Activated naive CD8-positive, alpha-beta T cell treated with anti-CD3 and anti-CD28 coated beads, Interleukin-2, amount 10 ng/mL, durations not matched to agents 7 days and 5 days (primary cell): Measurements from ENCODE around the gene CLTCL1. TPM values are rescaled to one million over a fixed set of nuclear protein-coding genes. Genes with fewer than 3 reads are reported as not detected.
A peak's percentile ranks its signal among the peaks of the same experiment; 100 is the strongest.
"Not testable (repeated sequence)": the region's sequence is repeated elsewhere in the genome, so short reads cannot be mapped to it uniquely, and the experiment has no call there.

ENCODE experiments used
- ATAC-seq: fragments of 150-1000 bp; cut with Tn5 transposase; one replicate; pipeline ENCODE4 v1.10.0; 2021; ENCODE audit warnings: low read depth, moderate library complexity
- POLR2A ChIA-PET: fragments of 350-600 bp; sonication (Branson Sonifier 250); formaldehyde crosslinking; loops from one replicate; lab custom pipeline; 2021; ENCODE audit warnings: antibody characterized with exemption; lab: Charles Lee
- DNase-seq: peaks from one replicate; pipeline ENCODE4 v3.0.0; 2021
- H3K27ac Mint-ChIP-seq: one replicate; pipeline ENCODE4 v1.8.0; 2022; ENCODE audit warnings: mild to moderate bottlenecking, mixed read lengths
- H3K27me3 Mint-ChIP-seq: one replicate; pipeline ENCODE4 v1.8.0; 2022; ENCODE audit warnings: mild to moderate bottlenecking, moderate library complexity, mixed read lengths
- H3K36me3 Mint-ChIP-seq: one replicate; pipeline ENCODE4 v1.8.0; 2021; ENCODE audit warnings: mild to moderate bottlenecking, mixed read lengths
- H3K4me1 Mint-ChIP-seq: one replicate; pipeline ENCODE4 v1.8.0; 2021; ENCODE audit warnings: mixed read lengths
- H3K4me3 Mint-ChIP-seq: one replicate; pipeline ENCODE4 v1.8.0; 2022; ENCODE audit warnings: mild to moderate bottlenecking, moderate library complexity, mixed read lengths
- H3K9me3 Mint-ChIP-seq: one replicate; pipeline ENCODE4 v1.8.0; 2021; ENCODE audit warnings: mixed read lengths
- total RNA-seq, 2 experiments: library from RNA; stranded (reverse); gene quantifications; one replicate each; pipeline ENCODE4 v1.2.3, GENCODE V29; 2021

CLTCL1 gene
- total RNA-seq, 2 experiments from 2014 or later, result 0.62 to 1.3 TPM

DNA sequence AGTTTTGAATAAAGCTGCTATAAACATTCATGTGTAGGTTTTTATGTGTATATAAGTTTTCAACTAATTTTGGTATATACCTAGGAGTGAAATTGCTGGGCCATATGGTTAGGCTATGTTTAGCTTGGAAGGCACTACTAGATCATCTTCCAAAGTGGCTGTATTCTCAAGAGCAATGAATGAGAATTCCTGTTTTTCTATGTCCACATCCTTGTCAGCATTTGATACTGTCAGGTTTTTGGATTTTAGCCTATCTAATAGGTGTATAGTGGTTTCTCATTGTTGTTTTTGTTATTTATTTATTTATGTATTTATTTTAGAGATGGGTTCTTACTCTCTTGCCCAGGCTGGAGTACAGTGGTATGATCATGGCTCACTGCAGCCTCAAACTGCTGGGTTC lies 26.3 kb upstream of the CLTCL1 start:
- H3K9me3 Mint-ChIP-seq, result peaks cover 20% of the 10 kb centered on the region
- no peak for DNase-seq
- peaks cover 5% of the 10 kb centered on the region for H3K36me3 Mint-ChIP-seq
- no peak for ATAC-seq
- no peak overlapping the region for H3K27ac Mint-ChIP-seq
- H3K4me1 Mint-ChIP-seq, result peaks cover 4% of the 10 kb centered on the region
- peaks cover 12% of the 10 kb centered on the region for H3K27me3 Mint-ChIP-seq
- H3K4me3 Mint-ChIP-seq, result no peak overlapping the region
- POLR2A ChIA-PET, result no interaction called here

DNA sequence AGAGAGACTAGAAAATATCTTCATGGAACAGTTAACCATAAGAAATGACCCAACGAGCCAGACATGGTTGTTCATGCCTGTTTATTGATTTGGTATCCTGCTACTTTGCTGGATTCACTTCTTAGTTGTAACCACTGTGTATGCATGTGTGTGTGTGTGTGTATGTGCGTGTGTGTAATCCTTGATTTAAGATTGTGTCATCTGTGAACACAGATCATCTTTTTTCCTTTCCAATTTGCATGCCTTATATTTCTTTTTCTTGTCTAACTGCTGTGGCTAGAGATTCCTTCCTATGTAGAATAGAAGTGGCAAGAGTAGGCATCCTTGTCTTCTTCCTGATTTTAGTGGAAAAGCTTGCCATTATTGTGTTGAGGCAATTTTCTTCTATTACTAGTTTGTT lies 16.4 kb upstream of the CLTCL1 start:
- H3K27ac Mint-ChIP-seq, result no peak overlapping the region
- no peaks in the 10 kb centered on the region for H3K4me1 Mint-ChIP-seq
- ATAC-seq (no peak), DNase-seq (no peak)
- H3K9me3 Mint-ChIP-seq, result no peaks in the 10 kb centered on the region
- no peak overlapping the region for H3K4me3 Mint-ChIP-seq
- no peaks in the 10 kb centered on the region for H3K36me3 Mint-ChIP-seq
- POLR2A ChIA-PET, result interaction anchor here (0.6 kb wide), 1 partner anchor 1546 kb away, joined by 3 read pairs; no protein-coding TSS in a partner anchor
- H3K27me3 Mint-ChIP-seq, result peaks cover 6% of the 10 kb centered on the region

DNA sequence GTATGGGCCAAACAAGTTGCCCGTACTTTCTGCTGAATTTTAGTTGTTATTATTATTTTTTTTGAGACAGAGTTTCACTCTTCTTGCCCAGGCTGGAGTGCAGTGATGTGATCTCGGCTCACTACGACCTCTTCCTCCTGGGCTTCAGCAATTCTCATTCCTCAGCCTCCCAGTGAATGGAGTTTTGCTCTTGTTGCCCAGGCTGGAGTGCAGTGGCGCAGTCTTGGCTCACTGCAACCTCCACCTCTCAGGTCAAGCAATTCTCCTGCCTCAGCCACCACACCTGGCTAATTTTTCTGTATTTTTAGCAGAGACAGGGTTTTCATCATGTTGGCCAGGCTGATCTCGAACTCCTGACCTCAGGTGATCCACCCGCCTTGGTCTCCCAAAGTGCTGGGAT lies 15.0 kb upstream of the CLTCL1 start:
- H3K9me3 Mint-ChIP-seq, H3K27me3 Mint-ChIP-seq, H3K27ac Mint-ChIP-seq, DNase-seq, H3K36me3 Mint-ChIP-seq, ATAC-seq, POLR2A ChIA-PET, H3K4me1 Mint-ChIP-seq, H3K4me3 Mint-ChIP-seq: not testable (repeated sequence)

DNA sequence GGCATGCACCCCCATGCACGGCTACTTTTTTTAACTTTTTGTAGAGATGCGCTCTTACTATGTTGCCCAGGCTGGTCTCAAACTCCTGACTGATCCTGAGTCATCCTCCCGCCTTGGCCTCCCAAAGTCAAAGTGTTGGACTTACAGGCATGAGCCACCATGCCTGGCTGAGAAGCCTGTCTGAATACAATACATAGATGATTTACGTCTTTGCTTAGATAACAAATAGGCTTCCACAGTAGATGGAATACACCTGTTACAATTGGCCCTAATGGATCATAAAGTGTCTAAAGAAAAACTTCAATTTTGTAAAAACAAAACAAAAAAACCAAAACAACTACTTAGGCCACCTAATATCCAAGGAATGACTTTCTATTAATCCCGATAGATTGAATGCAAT lies 13.0 kb upstream of the CLTCL1 start:
- H3K27me3 Mint-ChIP-seq, result peaks cover 4% of the 10 kb centered on the region
- ATAC-seq (no peak), DNase-seq (no peak)
- no peaks in the 10 kb centered on the region for H3K9me3 Mint-ChIP-seq
- POLR2A ChIA-PET, result no interaction called here
- no peak overlapping the region for H3K27ac Mint-ChIP-seq
- H3K4me3 Mint-ChIP-seq, result no peak overlapping the region
- H3K4me1 Mint-ChIP-seq, result no peaks in the 10 kb centered on the region
- H3K36me3 Mint-ChIP-seq, result no peaks in the 10 kb centered on the region

GRCh38 chr22:19303785-19304184 lies 12.3 kb upstream of the CLTCL1 start:
- ATAC-seq (no peak), DNase-seq (no peak)
- H3K4me3 Mint-ChIP-seq, result no peak overlapping the region
- peaks cover 2% of the 10 kb centered on the region for H3K27me3 Mint-ChIP-seq
- POLR2A ChIA-PET, result no interaction called here
- no peaks in the 10 kb centered on the region for H3K9me3 Mint-ChIP-seq
- no peaks in the 10 kb centered on the region for H3K36me3 Mint-ChIP-seq
- H3K4me1 Mint-ChIP-seq, result no peaks in the 10 kb centered on the region
- H3K27ac Mint-ChIP-seq, result no peak overlapping the region

- DNase-seq (no peak), ATAC-seq (no peak)
- POLR2A ChIA-PET, result no interaction called here
- peaks cover 9% of the 10 kb centered on the region for H3K4me1 Mint-ChIP-seq
- no peak overlapping the region for H3K27ac Mint-ChIP-seq
- no peaks in the 10 kb centered on the region for H3K36me3 Mint-ChIP-seq
- no peak overlapping the region for H3K4me3 Mint-ChIP-seq
- H3K27me3 Mint-ChIP-seq, result peaks cover 9% of the 10 kb centered on the region
- H3K9me3 Mint-ChIP-seq, result no peaks in the 10 kb centered on the region
Observed at GRCh38 chr22:19295733-19296132, 4.2 kb upstream of the CLTCL1 start.

GRCh38 chr22:19292458-19293230 lies 1.1 kb upstream of the CLTCL1 start:
- POLR2A ChIA-PET, result interaction anchor here (0.6 to 1.5 kb wide), 3 partner anchors 9 to 171 kb away, joined by 3 to 6 read pairs (median 3); partner anchors contain the start of gene C22orf39
- peak overlapping the region; percentile 91 for H3K4me3 Mint-ChIP-seq
- no peak for DNase-seq

GRCh38 chr22:19291218-19291579 lies 320 bp downstream of the CLTCL1 start:
- Mint-ChIP-seq H3K27me3 (peaks cover 50% of the 10 kb centered on the region), H3K9me3 (no peaks in the 10 kb centered on the region), H3K4me3 (peak overlapping the region; percentile 73), H3K36me3 (no peaks in the 10 kb centered on the region), H3K4me1 (peaks cover 20% of the 10 kb centered on the region), H3K27ac (no peak overlapping the region)
- POLR2A ChIA-PET, result interaction anchor here (0.6 to 1.5 kb wide), 4 partner anchors 12 to 170 kb away, joined by 3 read pairs; partner anchors contain the start of genes HIRA and MRPL40
- ATAC-seq (peak; percentile 40), DNase-seq (no peak)

More at GRCh38 chr22:19292458-19293230, 1.1 kb upstream of the CLTCL1 start:
- H3K36me3 Mint-ChIP-seq, result no peaks in the 10 kb centered on the region
- peaks cover 20% of the 10 kb centered on the region for H3K4me1 Mint-ChIP-seq
- peaks cover 38% of the 10 kb centered on the region for H3K27me3 Mint-ChIP-seq
- no peak overlapping the region for H3K27ac Mint-ChIP-seq
- no peaks in the 10 kb centered on the region for H3K9me3 Mint-ChIP-seq
- ATAC-seq, result no peak

DNA sequence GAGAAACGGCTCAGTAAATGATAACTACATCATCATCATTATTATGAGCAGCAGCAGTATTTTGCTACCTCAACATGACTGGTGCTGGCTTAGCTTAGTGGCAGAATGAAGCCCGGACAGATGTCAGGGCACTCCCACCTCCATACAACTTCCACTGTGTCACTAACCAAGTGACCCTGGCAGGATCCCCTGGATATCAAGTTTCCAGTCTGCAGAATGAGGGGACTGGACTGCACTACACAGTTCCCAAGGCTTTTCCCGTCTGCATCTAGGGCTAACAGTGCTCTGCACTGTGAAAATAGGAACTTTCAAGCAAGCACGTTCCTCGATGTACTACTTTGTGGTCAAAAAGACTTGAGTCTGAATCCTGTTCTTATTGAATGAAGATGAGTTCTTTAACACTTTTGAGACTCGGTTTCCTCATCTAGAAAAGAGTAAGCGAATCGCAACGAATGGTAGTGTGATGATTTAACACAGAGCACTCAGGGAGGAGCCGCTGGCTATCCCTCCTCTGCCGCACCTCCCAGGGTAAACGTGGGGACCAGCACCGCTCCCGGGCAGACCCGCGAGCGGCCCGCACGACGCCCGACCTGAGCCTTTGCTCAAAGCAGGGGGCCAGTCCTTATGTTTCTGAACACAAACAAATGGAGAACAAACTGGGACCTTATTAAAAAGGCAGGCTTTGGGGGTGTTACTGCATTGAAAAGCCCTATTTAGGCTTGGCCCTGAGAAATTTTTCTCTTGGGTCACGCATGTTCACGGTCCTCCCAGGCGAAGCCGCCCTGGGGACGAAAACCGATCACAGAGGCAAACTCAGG lies 910 bp downstream of the CLTCL1 start:
- Mint-ChIP-seq H3K27ac (no peak overlapping the region), H3K4me3 (peak overlapping the region; percentile 73), H3K9me3 (no peaks in the 10 kb centered on the region), H3K36me3 (no peaks in the 10 kb centered on the region), H3K4me1 (peaks cover 20% of the 10 kb centered on the region), H3K27me3 (peaks cover 50% of the 10 kb centered on the region)
- DNase-seq (no peak), ATAC-seq (no peak)
- POLR2A ChIA-PET, result interaction anchor here (0.6 to 1.5 kb wide), 3 partner anchors 11 to 169 kb away, joined by 3 read pairs; partner anchors contain the start of genes HIRA and MRPL40

- Mint-ChIP-seq H3K36me3 (no peaks in the 10 kb centered on the region), H3K9me3 (no peaks in the 10 kb centered on the region), H3K4me1 (peaks cover 20% of the 10 kb centered on the region), H3K27ac (no peak overlapping the region), H3K4me3 (no peak overlapping the region), H3K27me3 (peaks cover 53% of the 10 kb centered on the region)
- POLR2A ChIA-PET, result no interaction called here
- ATAC-seq, result no peak
- no peak for DNase-seq
Observed at GRCh38 chr22:19289475-19290161, 1.9 kb downstream of the CLTCL1 start.

DNA sequence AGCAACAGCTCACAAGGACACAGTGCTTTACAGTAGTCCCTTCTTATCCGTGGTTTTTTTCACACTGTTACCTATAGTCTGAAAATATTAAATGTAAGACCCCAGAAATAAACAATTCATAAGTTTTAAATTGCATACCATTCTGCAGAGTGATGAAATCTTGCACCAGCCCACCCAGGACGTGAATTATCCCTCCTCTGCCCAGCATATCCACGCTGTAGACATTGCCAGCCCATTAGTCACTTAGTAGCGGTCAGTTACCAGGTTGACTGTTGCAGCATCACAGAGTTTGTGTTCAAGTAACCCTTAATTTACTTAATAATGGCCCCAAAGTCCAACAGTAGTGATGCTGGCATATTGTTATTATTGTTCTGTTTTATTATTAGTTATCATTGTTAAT lies 3.6 kb downstream of the CLTCL1 start:
- Mint-ChIP-seq H3K4me3 (no peak overlapping the region), H3K4me1 (peaks cover 19% of the 10 kb centered on the region), H3K27ac (no peak overlapping the region), H3K9me3 (no peaks in the 10 kb centered on the region), H3K27me3 (peaks cover 47% of the 10 kb centered on the region), H3K36me3 (no peaks in the 10 kb centered on the region)
- no peak for DNase-seq
- POLR2A ChIA-PET, result interaction anchor here (0.5 kb wide), 1 partner anchor 146 kb away, joined by 3 read pairs; no protein-coding TSS in a partner anchor
- no peak for ATAC-seq

DNA sequence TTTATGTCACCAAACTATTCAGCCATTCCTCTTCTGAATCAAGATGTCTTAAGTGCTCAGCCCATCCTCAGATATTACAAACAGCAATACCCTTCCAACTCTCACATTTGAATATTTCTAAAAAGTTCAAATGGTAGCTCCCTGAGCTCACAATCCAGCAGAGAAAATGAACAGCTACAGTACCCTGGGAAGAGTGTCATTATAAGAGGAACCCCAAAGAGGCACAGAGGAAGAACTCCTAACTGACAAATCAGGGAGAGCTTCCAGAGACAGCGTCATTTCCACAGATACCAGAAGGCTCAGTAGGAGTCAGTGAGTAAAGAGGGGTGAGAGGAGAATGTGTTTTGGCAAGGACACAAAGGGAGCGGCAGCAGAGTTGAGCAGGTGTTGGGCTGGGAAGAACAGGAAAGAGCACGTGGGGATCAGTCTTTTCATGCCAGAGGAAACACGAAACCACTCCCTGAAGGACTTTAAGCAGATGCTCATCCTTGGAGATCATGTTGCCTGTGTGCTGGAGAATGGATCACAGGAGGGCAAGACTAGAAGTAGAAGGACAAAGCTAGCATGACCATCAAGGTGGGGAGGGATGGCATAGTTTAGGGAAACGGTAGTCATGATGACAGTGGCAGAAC lies 4.3 kb downstream of the CLTCL1 start:
- Mint-ChIP-seq H3K36me3 (no peaks in the 10 kb centered on the region), H3K4me3 (no peak overlapping the region), H3K4me1 (peaks cover 16% of the 10 kb centered on the region), H3K9me3 (no peaks in the 10 kb centered on the region), H3K27ac (no peak overlapping the region), H3K27me3 (peaks cover 47% of the 10 kb centered on the region)
- no peak for DNase-seq
- no peak for ATAC-seq
- POLR2A ChIA-PET, result no interaction called here

GRCh38 chr22:19285831-19286230 lies 5.7 kb downstream of the CLTCL1 start:
- no peak for DNase-seq
- H3K9me3 Mint-ChIP-seq, result no peaks in the 10 kb centered on the region
- H3K4me3 Mint-ChIP-seq, result no peak overlapping the region
- peaks cover 46% of the 10 kb centered on the region for H3K27me3 Mint-ChIP-seq
- POLR2A ChIA-PET, result no interaction called here
- H3K27ac Mint-ChIP-seq, result no peak overlapping the region
- H3K4me1 Mint-ChIP-seq, result peaks cover 12% of the 10 kb centered on the region
- no peaks in the 10 kb centered on the region for H3K36me3 Mint-ChIP-seq
- ATAC-seq, result no peak
